HG03045 (cell line): ENCODE results near the gene PYY.
"Not testable (repeated sequence)": the region's sequence is repeated elsewhere in the genome, so short reads cannot be mapped to it uniquely, and the experiment has no call there.

Source experiments
- ATAC-seq: cut with Tn5 transposase; IDR thresholded peaks from one replicate; pipeline ENCODE4 v1.9.1; 2021; ENCODE audit warnings: mild to moderate bottlenecking, moderate library complexity; ENCODE audit not compliant: unreplicated experiment

The PYY gene

DNA sequence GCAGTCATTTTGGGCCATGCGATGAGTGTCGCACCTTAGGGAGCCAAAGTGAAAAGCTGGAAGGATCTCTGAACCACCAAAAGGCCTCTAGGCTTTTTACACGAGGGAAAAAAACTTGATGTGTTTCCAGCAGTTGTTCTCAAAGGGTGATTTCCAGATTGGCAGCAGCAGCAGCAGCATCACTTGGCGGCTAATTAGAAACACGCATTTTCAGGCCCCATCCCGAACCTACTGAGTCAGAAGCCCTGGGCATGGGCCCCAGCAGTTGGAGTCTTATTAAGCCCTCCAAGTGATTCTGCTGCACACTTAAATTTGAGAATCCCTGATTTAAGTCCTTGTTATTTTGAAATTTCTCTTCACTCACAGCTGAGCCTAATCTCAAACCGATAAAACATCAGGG, 25.3 kb upstream of the PYY start:
- ATAC-seq, result no peak

DNA sequence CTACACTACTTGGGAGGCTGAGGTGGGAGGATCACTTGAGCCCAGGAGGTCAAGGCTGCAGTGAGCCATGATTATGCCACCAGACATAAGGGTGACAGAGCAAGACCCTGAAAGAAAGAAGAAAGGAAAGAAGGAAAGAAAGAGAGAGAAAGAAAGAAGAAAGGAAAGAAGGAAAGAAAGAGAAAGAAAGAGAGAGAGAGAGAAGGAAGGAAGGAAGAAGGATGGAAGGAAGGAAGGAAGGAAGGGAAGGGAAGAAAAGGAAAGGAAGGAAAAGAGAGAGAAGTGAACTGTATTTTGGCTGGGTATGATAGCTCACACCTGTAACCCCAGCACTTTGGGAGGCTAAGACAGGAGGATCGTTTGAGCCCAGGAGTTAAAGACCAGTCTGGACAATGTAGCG, 24.3 kb upstream of the PYY start:
- ATAC-seq, result no peak

DNA sequence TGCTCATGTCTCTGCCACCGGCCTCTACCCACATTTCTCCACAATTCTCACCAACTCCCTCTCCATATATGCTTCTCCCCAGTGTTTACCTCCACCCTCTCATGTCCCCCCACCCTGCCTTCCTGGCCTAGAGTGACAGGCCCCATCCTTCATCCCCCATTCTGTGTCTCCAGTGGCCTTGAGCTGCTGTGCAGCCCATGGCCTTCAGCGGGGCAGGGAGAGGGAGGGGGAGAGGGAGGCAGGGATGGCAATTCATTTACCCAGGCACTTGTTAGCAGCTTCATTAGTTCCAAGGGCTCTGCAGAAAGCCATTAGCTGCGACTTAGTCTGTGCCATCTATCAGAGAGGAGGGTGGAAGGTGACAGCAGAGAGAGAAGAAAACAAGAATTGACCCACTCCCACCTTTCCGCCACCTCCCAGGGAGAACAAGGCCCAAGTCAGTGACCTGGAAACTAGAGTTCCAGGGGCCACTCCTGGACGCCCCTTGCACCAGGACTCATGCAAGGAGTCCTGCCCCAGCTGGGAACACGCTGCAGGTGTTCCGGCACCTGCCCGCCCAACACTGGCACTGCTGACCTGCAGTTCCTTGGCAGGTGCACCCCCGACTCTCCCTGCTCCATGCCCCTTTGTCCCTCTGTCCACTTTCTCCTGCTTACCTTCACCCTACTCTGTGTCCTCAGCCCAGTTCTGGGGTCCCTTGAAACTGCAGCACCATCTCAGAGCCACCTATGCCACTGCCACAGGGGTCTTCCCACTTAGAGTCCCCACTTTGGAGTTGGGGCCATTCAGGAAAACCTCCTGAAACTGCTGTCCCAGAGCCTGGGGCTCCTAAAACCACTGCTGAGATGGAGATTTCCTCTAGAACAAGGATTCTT, 23.5 kb upstream of the PYY start:
- no peak for ATAC-seq

DNA sequence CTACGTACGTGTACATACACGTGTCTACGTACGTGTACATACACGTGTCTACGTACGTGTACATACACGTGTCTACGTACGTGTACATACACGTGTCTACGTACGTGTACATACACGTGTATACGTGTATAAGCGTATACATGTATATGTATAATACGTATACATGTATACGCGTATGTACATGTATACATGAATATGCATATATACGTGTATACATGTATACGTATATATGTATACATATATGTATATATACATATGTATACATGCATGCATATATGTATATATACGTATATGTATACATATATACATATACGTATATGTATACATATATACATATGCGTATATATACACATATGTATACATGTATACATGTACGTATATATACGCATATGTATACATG, 22.2 kb upstream of the PYY start:
- no peak for ATAC-seq

DNA sequence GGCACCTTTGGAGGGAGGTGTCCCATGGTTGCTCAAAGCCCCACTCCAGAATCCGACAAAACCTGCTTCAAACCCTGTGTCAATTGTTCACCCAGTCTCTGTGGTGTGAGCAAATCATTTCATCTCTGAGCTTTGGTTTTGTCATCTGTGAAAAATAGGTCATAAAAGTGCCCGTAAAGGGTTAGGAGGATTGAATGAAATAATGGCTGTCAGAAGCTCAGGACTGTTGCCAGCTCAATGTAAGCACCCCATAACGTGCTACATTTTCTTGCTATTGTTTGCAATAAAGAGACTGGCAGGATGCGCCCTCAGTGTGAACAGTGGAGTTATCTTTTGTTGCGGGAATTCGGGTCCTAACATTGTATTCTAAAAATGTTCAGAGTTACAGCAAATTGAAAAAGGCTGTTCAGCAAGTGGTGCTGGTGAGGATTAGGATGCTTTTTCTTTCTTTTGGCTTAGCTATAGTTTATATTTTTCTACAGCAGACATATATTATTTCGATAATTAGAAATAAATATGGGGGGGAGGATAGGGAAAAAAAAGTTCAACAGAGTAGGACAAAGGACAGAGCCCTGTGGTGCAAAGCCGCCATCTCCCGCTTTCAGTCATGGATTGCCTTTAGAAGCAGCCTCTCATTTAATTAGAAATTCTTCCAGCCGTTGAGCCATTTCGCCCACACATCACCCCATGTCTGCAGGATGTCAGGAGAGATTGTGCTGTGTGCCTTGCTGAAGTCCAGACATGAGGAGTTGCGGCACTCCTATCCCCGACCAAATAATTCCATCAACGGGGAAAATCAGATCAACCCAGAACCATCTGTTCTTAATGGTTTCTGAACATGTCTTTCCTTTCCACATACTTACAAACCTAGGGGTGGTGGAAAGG, 20.9 kb upstream of the PYY start:
- no peak for ATAC-seq

DNA sequence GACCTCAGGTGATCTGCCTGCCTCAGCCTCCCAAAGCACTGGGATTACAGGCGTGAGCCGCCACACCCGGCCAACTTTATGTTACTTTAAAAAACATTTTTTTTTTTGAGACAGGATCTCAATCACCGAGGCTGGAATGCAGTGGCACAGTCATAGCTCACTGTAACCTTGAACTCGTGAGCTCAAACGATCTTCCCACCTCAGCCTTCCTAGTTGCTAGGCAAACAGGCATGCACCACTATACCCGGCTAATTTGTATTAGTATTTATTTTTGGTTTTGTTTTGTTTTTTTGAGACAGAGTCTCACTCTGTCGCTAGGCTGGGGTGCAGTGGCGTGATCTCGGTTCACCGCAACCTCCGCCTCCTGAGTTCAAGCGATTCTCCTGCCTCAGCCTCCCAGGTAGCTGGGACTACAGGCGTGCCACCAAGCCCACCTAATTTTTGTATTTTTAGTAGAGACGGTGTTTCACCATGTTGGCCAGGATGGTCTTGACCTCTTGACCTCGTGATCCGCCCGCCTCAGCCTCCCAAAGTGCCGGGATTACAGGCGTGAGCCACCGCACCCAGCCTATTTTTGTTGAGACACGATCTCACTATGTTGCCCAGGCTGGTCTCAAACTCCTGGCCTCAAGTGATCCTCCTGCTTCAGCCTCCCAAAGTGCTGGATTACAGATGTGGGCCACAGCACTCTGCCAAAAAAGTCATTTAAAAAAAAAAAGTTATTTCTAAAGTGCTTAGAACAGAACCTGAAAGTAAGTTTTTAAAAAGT, 18.9 kb upstream of the PYY start:
- not testable (repeated sequence) for ATAC-seq

DNA sequence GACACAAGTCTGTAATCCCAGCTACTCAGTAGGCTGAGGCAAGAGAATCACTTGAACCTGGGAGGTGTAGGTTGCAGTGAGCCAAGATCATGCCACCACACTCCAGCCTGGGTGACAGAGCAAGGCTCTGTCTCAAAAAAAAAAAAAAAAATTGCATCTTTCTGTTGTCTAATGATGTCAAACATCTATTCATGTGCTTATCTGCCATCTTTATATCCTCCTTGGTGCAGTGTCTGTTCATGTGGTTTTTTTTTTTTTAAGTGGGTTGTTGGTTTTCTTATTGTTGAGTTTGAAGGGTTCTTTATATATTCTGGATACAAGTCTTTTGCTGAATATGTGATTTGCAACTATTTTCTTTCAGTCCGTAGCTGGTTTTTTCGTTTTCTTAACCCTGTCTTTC, 17.7 kb upstream of the PYY start:
- ATAC-seq, result not testable (repeated sequence)

DNA sequence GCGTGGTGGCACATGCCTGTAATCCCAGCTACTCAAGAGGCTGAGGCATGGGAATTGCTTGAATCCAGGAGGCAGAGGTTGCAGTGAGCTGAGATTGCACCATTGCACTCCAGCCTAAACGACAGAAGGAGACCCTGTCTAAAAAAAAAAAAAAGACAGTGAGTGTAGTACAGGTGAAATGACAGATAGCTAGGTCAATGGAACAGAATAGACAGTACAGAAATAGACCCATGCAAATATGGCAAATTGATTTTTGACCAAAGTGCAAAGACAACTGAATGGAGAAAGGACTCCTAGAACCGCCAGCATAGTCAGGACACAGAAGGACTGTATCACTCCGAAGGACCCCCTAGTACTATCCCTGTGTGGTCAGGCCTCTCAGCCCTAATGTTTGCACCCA, 16.6 kb upstream of the PYY start:
- ATAC-seq, result no peak

DNA sequence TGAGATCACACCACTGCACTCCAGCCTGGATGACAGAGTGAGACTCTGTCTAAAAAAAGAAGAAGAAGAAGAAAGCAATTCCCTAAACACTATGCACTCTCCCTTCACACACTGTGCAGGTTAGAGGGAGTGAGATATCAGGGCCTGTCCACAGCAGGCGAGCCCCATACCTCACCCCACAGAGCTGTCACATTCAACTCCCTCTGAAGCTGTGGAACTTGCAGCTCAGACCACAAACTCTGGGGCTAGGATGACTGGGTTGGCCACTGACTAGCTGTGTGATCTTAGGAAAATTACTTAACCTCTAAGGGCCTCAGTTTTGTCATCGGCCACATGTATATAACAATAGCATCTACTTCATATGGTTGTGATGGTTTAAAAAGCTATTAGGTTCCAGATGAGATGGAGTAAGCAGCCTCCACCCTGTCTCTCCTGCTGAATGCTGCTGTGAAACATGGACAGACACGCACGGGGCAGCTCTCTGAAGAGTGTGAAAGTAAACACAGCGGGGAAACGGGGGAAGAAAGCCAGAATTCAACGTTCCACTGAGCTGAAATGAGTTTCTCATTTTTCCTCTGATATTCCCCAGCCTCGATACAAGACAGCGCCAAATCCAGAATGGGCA, 13.6 kb upstream of the PYY start:
- ATAC-seq, result no peak

DNA sequence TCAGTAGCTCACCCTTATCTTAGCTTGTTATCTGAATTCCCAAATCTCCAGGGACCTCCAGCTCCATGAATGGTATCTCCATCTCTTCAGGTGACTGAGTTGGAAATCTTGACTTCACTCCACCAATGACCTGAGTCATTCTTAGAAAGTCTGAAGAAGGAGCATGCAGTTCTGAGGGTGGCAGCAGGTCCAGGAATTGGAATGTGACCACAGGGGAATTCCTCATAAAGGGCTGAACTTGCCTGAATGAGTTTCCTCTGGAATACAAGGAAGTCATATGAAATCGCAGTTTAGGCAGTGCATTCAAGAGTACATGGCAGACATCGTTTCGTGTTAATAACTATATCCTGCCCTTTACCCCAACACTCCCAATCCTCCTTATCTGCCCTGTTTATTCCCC, 12.5 kb upstream of the PYY start:
- ATAC-seq, result no peak

DNA sequence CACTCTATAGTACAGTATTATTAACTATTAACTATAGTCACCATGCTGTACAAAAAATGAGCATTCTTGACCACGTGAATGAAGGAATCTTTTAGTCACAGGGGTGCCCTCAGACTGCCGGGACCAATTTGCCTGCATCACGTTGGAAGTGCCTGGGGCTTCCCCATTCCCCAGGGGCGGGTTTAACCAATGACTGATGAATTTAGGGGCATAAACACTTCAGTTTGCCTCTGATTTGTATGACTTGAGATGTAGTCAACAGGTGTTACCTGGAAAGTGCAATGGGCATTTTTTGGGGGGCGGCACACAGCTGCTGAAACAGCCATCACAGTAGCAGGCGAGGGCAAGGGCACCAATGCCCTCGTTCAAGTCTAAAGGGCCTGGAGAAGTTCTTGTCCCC, 8.7 kb upstream of the PYY start:
- ATAC-seq, result no peak

DNA sequence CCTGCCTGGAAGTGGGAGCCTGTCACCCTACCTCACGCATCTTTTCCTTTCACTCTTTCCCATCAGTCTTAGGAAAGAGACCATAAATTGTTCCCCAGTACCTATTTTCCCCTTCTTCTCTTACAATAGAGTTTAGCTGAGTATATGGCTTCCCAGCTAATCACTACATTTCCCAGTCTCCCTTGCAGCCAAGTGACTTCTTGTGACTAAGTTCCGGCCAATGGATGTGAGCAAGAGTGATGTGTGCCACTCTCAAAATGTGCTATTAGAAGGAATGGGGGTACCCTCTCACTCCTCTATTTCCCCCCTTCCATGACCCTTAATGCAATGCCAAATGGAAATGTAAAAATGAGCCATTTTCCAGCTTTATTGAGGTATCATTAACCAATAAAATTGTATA, 8.2 kb upstream of the PYY start:
- ATAC-seq, result no peak

DNA sequence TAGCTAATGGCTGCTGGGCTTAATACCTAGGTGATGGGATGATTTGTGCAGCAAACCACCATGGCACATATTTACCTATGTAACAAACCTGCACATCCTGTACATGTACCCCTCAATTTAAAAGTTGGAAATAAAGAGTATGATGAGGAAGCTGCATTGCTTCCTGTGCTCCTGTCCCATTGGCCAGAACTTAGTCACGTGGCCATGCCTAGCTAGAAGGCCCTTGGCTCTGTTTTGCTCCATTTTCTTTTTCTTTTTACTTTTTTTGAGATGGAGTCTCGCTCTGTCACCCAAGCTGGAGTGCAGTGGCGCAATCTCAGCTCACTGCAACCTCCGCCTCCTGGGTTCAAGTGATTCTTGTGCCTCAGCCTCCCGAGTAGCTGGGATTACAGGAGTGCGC, 7.6 kb upstream of the PYY start:
- ATAC-seq, result not testable (repeated sequence)

DNA sequence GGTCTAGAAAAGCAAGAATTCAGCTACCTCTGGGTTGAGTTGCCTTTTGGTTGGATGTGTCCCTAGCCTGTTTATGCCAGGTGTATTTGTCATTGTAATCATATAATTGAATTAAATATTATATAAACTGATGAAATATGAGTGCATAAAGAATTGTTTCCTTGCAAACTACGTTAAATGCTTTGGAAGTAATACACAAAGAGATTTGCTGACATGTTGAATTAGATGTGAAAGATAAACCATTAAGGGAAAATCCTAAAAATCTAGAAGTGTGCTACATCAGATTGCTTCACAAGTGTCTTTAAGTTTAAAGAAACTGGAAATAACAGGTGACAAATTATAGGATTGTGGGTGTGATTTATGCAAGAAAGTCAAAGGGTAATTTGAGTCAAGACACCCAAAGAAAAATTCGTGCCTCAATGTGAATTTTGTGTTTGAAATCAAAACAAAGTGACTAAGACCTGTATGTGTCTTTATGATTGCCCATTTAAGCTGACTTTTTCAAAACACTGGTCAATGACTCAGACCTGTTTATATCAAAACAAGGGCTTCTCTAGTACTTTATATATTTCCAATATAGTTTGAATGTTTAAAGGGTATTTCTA, 5.1 kb upstream of the PYY start:
- no peak for ATAC-seq

DNA sequence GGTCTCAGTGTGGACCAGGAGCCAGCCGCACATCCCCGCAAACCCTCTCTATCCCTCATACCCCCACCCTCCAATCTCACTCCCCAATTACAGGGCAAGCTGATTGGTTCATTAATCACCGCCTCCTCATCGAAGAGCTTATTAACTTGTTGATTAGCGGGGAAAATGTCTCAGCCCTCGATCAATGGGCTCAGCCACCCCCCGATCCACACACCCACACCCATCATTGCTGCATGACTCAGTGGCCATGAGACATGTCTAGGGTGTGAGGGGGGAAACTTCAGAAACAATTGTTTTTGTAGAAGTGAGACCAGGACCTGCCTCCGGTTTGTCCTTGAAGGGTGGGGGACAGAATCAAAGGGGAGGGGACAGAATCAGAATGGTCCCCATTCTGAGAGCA, 2.5 kb upstream of the PYY start:
- ATAC-seq, result no peak

DNA sequence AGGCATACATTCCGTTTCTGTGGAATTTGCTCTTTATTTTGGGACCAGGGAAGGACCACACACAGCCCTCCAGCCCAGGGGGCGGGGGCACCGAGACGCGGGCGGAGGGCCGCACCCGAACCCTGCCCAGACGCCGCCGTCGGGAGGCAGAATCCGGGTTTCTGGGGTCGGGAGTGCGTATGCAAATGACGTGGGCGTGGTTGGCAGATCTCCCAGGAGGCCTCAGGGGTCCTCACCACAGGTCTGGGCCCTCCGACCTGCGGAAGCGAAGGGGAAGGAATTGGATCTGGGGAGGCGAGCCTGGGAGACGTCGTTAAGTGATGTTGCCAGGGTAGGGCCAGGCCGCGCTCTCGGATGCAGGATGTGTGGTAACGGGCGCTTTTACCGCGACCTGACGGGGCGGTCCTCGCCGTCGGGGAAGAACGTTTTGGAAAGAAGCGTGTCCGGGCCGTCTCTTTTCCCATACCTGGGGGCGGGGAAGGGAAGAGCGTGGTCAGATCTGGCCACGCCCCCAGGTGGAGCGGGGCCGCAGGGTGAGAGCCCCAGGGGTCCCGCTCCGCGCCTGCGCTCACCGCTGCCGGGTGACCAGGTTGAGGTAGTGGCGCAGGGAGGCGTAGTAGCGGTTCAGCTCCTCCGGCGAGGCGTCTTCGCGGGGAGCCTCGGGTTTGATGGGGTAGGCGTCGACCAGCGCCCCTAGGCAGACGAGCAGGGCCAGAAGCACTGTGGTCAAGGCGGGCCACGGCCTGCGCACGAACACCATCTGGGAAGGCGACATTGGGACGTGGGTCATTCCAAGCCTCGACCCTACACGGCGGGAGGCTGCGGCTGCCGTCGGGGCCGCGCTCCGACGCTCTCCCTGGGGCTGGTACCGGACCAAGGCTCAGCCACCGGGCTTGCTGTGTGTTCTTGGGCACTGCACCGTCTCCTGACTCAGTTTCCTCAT, 745 bp downstream of the PYY start:
- no peak for ATAC-seq

DNA sequence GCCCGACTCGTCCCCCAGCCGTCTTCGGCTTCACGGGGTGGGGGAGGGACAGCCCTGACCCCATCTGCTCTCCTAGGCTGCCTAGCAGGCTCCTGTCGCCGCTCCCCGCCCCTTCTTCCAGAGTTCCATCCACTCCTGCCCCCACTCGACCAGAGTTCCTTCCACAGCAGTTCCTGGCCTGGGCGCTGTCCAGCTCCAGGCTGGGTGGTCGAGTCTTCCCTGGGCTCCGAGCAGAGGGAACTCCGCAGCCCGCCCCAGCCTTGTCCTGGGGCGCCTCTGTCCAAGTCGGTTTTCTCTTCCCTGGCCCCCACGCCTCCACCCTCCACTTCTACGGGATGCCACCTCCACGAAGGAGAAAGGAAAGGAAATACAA, 1.4 kb downstream of the PYY start:
- no peak for ATAC-seq

DNA sequence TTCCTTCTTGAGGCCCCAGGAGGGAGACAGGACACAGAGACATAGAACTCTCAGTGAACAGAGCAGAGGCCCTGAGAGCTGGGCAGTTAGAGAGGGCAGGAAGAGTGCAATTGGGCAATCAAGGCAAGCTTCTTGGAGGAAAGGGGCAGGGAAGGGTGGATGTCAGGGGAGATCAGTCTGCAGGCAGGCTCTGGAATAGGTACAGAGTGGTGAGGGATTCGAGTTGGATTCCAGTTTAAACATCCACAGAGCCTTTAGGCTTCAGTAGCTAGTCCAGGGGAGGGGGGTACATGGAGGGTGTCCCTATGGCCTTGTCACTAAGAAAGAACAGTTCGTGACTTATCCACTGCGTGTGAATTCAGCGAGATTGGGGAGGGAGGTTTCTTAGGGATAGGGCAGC, 2.0 kb downstream of the PYY start:
- no peak for ATAC-seq

DNA sequence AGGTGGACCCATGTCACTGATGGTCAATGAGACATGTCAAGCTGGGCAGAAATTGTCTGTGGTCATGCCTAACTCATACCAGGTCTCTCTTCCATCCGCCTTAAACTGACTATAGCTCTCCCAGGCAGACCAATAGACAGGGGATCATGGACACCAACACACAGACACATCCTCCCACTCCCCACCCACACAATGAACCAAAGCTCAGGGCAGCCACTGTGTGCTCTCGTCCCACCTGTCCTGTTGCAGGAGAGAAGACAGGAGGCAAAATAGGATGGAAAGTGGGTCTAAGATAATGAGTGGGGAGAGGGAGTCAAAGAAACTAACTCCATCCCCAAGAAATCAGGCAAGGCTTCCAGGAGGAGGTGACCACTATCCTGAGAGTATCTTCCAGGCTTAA, 3.2 kb downstream of the PYY start:
- no peak for ATAC-seq
